Heart left ventricle (tissue), 16 donors: ENCODE measurements around the gene MSH5. TPM values are rescaled to one million over a fixed set of nuclear protein-coding genes. Genes with fewer than 3 reads are reported as not detected.

Source experiments
- ATAC-seq, 4 donors: fragments of 200-7000 bp; cut with Tn5 transposase; one replicate each; pipeline ENCODE4 v1.9.1; 2020 to 2022; ENCODE audit warnings: moderate library complexity in 4 of 4, mild to moderate bottlenecking in 3 of 4, moderate number of reproducible peaks in 1 of 4
- DNase-seq, 5 donors: peaks; one replicate each; pipeline ENCODE4 v3.0.0-alpha.2; 2020
- H3K27ac ChIP-seq, 12 donors: fragments of 200-600 bp; sonication (generic) in 4 of 12; one replicate each; pipeline versions ENCODE4 v1.5.0 to v1.8.0; 2016 to 2022; ENCODE audit warnings: mild to moderate bottlenecking in 2 of 12
- H3K27me3 ChIP-seq, 9 donors: fragments of 200-600 bp; sonication (generic) in 2 of 9; one replicate each; pipeline versions ENCODE4 v1.5.1 to v1.8.0; 2016 to 2022; ENCODE audit warnings: mild to moderate bottlenecking in 3 of 9
- H3K36me3 ChIP-seq, 9 donors: fragments of 200-600 bp; sonication (generic) in 2 of 9; one replicate each; pipeline versions ENCODE4 v1.5.0 to v1.8.0; 2018 to 2022; ENCODE audit warnings: mild to moderate bottlenecking in 2 of 9
- H3K4me1 ChIP-seq, 12 donors: fragments of 200-600 bp; sonication (generic) in 4 of 12; one replicate each; pipeline versions ENCODE4 v1.5.0 to v1.8.0; 2016 to 2022; ENCODE audit warnings: mild to moderate bottlenecking in 3 of 12
- H3K4me3 ChIP-seq, 12 donors: fragments of 200-600 bp; sonication (generic) in 4 of 12; one replicate each; pipeline versions ENCODE4 v1.5.0 to v1.8.0; 2017 to 2022; ENCODE audit warnings: mild to moderate bottlenecking in 9 of 12, moderate library complexity in 4 of 12
- H3K9me3 ChIP-seq, 12 donors: fragments of 200-600 bp; sonication (generic) in 4 of 12; one replicate each; pipeline versions ENCODE4 v1.5.0 to v1.8.0; 2016 to 2022; ENCODE audit warnings: mild to moderate bottlenecking in 1 of 12
- CTCF ChIP-seq, 12 donors: fragments of 200-600 bp; sonication (generic) in 4 of 12; IDR thresholded peaks; one replicate each; pipeline versions ENCODE4 v1.5.0 to v1.8.0; 2018 to 2022; ENCODE audit warnings: antibody characterized with exemption in 12 of 12, mild to moderate bottlenecking in 5 of 12
- POLR2A ChIP-seq, 2 donors: fragments of 450-650 bp; IDR thresholded peaks; one replicate each; pipeline ENCODE4 v1.6.1; 2017; ENCODE audit warnings: antibody characterized with exemption in 2 of 2, mild to moderate bottlenecking in 2 of 2, moderate library complexity in 2 of 2
- whole genome bisulfite sequencing, 4 donors: extraction: QIAGEN DNeasy Blood & Tissue Kit in 2 of 4; methylation state at CpG; one replicate each; pipeline versions ENCODE4 v1.1.5 to v1.1.7; 2013 to 2018; 5-methylcytosine and 5-hydroxymethylcytosine counted together
- intact Hi-C, 10 donors: fragments of 100-400 bp; cut with DNase I; formaldehyde crosslinking; loops; one replicate each; pipeline versions ENCODE4 v1.11.1 to v1.14.2; 2022
- polyA plus RNA-seq, 2 donors: library from polyadenylated mRNA; stranded (reverse); fragments of 200-250 nt; gene quantifications; one replicate each; pipeline ENCODE4 v1.2.3, GENCODE V29; 2013
- total RNA-seq, 9 donors: library from RNA; depleted of rRNA in 2 of 9; stranded (reverse); fragments of >200 nt in 2 of 9; fragmentation: NEBNext Ultra II Directional in 3 of 9; extraction: Animal tissue kit (Norgen Biotek cat#: 25700) in 3 of 9; gene quantifications; one replicate each; pipeline versions ENCODE4 v1.1.0 to v1.2.4, GENCODE V29; 2016 to 2023
- donor health status: ischemic (EF 13 %, LVEDD 7.1; RV severe dilation, severe dysfunction).
- donor health status: healthy with polysubstance abuse.
- donor health status: DM: no; HTN: yes; CAD: no.
- donor health status: DM: no; HTN: no; CAD: no.
- donor health status: ischemic (EF 25% LVEDD 6.9; RV normal size, moderate dysfunction).
- donor health status: ischemic (EF 25% LVEDD 5.7; RV mildly dilated, moderate dysfunction).
- donor health status: healthy.
- donor health status: DM: yes; HTN: yes; CAD: no.
- donor health status: ischemic (EF 35%, LVEDD 5.7; RV mildly dilated, moderate dysfunction).
- donor health status: nonischemic (EF 11% LVEDD 7.7; RV severe dilation, severe dysfunction).
- donor health status: DM: yes; HTN: yes; CAD: no.
- donor health status: PGD.
- donor health status: ischemic (EF 29% LVEDD 5.4; RV normal size, mild dysfunction).
- donor health status: nonischemic (EF 23%, LVEDD 6.1; RV moderate dilation, normal function).

Gene MSH5
- total and polyA plus RNA-seq, 11 donors, result 0.44 to 8.4 (median 1.9) TPM

GRCh38 chr6:31734247-31734820 is 5.5 kb upstream of the MSH5 start:
- intact Hi-C loops, result loop anchor here in 5 of 10 donors (5.0 to 10.0 kb wide), 6 partner anchors 33 to 100 kb away; partner anchors contain the start of gene VARS1 (in 1 of the 5)
- WGBS, 4 donors, result 30 to 50% (median 43%) methylated on average over 2 of the region's 2 CpGs
- Histone ChIP-seq H3K36me3 (peaks cover 3 to 44% (median 37%) of the 10 kb centered on the region in 9 donors), H3K27ac (peak overlapping the region; percentile 66 to 99 (median 92)), H3K4me1 (peaks cover 5 to 75% (median 44%) of the 10 kb centered on the region in 12 donors), H3K9me3 (no peaks in the 10 kb centered on the region), H3K27me3 (no peaks in the 10 kb centered on the region), H3K4me3 (peak overlapping the region; percentile 40 to 91 (median 78))
- ATAC-seq, result no peak
- DNase-seq, result no peak
- TF ChIP-seq POLR2A (IDR thresholded peaks at IDR 0.05), result no peak
- no peak for TF ChIP-seq CTCF (IDR thresholded peaks at IDR 0.05)

- WGBS, 4 donors, result 0 to 3% (median 1%) methylated on average over 18 of the region's 18 CpGs
- H3K9me3 ChIP-seq, result no peaks in the 10 kb centered on the region
- H3K27me3 ChIP-seq, result no peaks in the 10 kb centered on the region
- peak overlapping the region; percentile 66 to 99 (median 92) for H3K27ac ChIP-seq
- intact Hi-C loops, result loop anchor here in 7 of 10 donors (5.0 to 10.0 kb wide), 8 partner anchors 32 to 100 kb away; partner anchors contain the start of genes ABHD16A (in 1 of the 7), HSPA1B (in 1 of the 7) and VARS1 (in 1 of the 7)
- peak in 3 of 4 donors; percentile 35 to 50 (median 39) for ATAC-seq
- peaks cover 5 to 77% (median 47%) of the 10 kb centered on the region in 12 donors for H3K4me1 ChIP-seq
- peaks cover 3 to 44% (median 37%) of the 10 kb centered on the region in 9 donors for H3K36me3 ChIP-seq
- peak overlapping the region; percentile 40 to 91 (median 78) for H3K4me3 ChIP-seq
- peak; percentile 60 to 77 (median 73) for DNase-seq
- TF ChIP-seq POLR2A (IDR thresholded peaks at IDR 0.05), result peak in 1 of 2 donors; percentile 53
- TF ChIP-seq CTCF (IDR thresholded peaks at IDR 0.05), result no peak
Measured at GRCh38 chr6:31734821-31735406, 4.9 kb upstream of the MSH5 start.

GRCh38 chr6:31736021-31736767 is 3.6 kb upstream of the MSH5 start, which contains the start of gene CLIC1:
Gene CLIC1 (minus strand): TSS chr6:31736530. CDS start chr6:31736300, 230 bp downstream.
- Histone ChIP-seq H3K4me3 (peak within 1 kb of the TSS; percentile 40 to 91 (median 78)), H3K27ac (peak within 1 kb of the TSS; percentile 69 to 99 (median 92)), H3K9me3 (no peaks in the 10 kb centered on the region), H3K27me3 (no peaks in the 10 kb centered on the region), H3K36me3 (peaks cover 3 to 34% (median 29%) of the 10 kb centered on the region in 9 donors), H3K4me1 (peaks cover 5 to 75% (median 49%) of the 10 kb centered on the region in 12 donors)
- no peak for TF ChIP-seq CTCF (IDR thresholded peaks at IDR 0.05)
- peak in 1 of 2 donors; percentile 95 for TF ChIP-seq POLR2A (IDR thresholded peaks at IDR 0.05)
- ATAC-seq, result peak; percentile 44 to 75 (median 70)
- DNase-seq, result peak; percentile 87 to 92 (median 89)
- intact Hi-C loops, result loop anchor here in 4 of 10 donors (5.0 to 10.0 kb wide), 5 partner anchors 34 to 99 kb away; partner anchors contain the start of genes ABHD16A (in 1 of the 4), HSPA1B (in 1 of the 4) and VARS1 (in 1 of the 4)
- 0 to 2% (median 1%) methylated on average over 18 to 24 of the region's 24 CpGs for WGBS, 4 donors
